ENCODE data around the gene KLRC4.
"Not testable (repeated sequence)": the region's sequence is repeated elsewhere in the genome, so short reads cannot be mapped to it uniquely, and the experiment has no call there.

Gene KLRC4

DNA sequence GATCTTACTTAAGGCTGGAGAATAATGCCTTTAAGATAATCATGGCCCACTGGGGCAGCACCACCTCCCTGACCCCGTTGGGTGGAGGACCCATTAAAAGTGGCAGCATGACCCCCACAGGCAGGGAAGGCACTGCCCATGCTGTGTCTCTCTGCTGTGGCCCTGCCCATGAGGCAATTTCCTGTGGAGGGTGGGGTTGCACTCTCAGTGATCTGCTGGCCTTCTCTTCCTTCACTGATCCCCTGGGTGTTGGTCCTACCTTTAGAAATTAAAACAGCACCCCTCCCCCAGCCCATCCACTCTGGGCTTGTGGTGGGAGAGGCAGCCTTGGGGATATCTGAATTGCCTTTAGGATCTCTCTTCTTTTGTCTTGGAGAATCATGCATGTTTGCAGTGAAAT, 37.0 kb downstream of the KLRC4 start:
- TF ChIP-seq ZFX (IDR thresholded peaks at IDR 0.05) = no peak
- TF ChIP-seq, protein P1, sequence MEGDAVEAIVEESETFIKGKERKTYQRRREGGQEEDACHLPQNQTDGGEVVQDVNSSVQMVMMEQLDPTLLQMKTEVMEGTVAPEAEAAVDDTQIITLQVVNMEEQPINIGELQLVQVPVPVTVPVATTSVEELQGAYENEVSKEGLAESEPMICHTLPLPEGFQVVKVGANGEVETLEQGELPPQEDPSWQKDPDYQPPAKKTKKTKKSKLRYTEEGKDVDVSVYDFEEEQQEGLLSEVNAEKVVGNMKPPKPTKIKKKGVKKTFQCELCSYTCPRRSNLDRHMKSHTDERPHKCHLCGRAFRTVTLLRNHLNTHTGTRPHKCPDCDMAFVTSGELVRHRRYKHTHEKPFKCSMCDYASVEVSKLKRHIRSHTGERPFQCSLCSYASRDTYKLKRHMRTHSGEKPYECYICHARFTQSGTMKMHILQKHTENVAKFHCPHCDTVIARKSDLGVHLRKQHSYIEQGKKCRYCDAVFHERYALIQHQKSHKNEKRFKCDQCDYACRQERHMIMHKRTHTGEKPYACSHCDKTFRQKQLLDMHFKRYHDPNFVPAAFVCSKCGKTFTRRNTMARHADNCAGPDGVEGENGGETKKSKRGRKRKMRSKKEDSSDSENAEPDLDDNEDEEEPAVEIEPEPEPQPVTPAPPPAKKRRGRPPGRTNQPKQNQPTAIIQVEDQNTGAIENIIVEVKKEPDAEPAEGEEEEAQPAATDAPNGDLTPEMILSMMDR (conservative IDR thresholded peaks at IDR 0.05) = no peak
- peak overlapping the region; percentile 65 for H3K27ac ChIP-seq

DNA sequence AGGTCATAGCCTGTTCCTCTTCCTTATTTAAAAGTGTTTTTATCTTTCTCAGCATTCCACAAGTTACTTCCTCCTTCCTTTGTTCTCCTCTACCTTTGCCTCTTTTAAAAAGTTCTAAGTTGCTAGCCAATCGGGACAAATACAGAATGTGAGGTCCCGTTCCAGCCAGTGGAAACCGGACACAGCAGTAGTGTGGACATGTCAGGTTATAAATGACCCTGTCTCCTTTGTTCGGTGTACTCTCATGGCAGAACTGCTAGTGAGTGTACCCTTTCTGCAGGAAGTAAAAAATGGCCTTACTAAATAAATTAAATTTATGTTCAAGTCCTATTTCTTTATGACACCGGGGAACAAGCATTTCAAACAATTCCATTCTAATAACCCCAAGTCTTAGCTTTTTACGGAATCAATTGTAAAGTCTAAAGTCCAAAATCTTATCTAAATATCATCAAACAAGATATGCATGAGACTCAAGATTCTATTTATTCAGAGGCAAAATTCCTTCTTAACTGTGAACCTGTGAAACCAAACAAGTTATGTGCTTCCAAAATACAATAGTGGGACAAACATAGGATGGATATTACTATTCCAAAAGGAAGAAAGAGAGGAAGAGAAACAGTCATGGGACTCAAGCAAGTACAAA, 37.5 kb downstream of the KLRC4 start:
- H3K27ac ChIP-seq = peak overlapping the region; percentile 65

DNA sequence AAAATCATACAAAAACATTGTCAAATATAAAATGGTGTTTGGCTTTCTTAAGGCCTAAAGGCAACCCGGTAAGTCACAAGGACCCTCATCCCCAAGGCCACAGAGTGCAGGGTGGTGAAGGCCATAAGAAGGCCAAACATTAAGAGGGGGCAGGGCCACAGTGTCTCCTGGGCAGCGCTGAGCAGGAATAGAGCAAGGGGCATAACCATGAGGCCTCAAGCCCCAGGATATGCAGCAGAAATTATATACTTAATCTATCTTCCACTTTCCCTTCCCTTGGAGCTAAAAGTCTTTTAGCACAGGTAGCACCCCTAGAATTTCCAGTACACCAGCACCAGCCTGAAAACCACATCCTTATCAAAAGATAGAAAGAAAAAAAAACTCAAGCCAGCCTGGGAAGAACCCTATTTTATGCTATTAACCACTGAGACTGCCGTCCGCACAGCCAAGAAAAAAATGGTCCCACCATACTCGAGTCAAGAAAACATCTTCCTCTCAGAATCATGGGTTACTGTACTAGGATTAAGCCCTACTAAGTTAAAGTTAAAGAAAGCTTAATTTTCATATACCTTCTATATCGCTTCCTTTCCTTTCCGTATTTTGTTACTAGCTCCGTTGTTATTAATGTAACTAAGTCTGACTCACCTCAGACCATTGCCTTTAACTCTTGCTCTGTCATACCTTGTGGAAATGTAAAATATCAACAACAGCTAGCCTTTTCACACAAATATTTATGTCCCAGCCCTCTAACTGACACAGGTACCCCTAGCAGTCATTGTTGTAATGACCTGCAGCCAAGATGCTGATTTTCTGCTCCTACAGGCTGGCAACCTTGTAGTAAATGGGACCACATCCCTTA, 39.8 kb downstream of the KLRC4 start:
- TF ChIP-seq, protein P1 (conservative IDR thresholded peaks at IDR 0.05) = no peak
- TF ChIP-seq ZFX (IDR thresholded peaks at IDR 0.05) = no peak
- H3K27ac ChIP-seq = no peak overlapping the region

DNA sequence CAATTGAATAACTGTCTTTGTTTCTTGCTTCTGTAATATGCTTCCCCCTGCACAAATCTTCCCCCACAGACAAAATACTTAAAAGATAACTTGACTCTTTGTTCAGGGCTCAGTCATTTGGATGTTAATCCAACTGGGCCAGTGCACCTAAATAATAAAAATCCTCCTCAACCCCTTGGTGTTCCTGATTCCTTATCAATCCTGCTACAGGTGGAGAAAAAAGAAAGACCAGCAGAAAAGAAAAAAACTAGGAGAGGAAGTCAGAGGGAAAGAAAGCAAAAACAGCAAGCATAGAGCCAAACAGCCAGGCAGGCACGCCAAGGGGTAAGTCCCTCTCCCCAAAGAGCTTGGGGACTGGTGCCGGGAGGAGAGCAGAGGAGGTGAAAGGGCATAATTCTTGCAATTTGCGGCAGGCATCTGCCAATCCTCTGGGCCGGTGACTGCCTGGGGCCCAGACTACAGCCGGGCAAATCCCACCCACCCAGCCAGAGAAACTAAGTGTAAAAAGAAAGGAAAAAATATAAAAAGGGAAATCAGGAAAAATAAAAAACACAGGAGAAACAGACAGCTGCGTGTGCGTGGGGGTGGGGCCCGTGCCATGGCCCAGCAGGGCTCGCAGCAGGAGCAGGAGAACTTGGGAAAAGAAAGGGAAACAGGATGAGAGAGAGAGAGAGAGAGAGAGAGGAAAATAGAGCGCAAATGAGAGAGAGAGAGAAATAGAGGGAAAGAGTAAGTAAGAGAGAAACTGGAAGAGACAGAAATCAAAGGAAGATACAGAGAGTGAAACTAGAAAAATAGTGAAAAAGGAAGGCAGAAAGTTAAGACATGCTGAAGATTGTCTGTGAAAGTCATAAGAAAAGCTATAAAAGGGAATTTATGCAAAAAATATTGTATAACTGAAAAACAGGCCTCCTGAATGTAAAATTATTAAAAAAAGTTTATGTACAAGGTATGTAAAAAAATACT, 41.1 kb downstream of the KLRC4 start:
- no peak overlapping the region for H3K27ac ChIP-seq
- no peak for TF ChIP-seq ZFX (IDR thresholded peaks at IDR 0.05)
- TF ChIP-seq, protein P1 (conservative IDR thresholded peaks at IDR 0.05) = no peak

DNA sequence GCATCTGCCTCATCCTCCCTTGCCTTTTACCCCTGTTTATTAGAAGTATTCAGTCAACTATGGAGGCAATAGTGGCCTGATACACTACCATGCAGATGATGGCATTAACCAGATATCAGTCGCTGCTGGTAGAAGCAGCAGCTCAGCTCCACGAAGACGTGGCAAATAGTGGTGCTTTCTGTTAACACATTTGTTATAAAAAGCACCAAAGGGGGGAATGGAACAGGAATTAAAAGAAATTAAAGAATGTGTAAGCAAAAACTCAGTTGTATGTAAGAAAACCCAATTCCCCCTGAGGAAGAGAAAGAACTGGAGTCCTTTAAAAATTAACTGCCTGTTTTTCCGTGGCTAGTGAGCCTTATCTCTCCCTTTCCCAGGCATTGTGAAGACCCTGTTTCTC, 41.8 kb downstream of the KLRC4 start:
- H3K27ac ChIP-seq = not testable (repeated sequence)

DNA sequence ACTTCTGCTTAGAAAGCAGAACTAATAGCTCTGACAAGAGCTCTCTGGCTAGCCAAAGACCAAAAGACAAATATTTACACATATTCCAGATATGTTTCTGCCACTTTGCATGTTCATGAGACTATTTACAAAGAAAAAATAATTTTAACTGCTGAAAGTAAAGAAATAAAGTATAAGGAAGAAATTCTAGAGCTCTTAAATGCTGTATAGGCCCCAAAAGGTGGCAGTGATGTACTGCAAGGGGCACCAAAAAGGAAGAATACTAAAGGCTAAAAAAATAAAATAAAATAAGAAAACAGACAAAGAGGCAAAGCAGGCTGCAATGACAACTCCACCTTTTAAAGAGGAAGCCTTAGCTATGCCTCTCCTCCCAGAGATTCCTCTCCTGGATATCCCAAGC, 42.7 kb downstream of the KLRC4 start:
- no peak for TF ChIP-seq ZFX (IDR thresholded peaks at IDR 0.05)
- TF ChIP-seq, protein P1 (conservative IDR thresholded peaks at IDR 0.05) = peak; percentile 40
- H3K27ac ChIP-seq = no peak overlapping the region

DNA sequence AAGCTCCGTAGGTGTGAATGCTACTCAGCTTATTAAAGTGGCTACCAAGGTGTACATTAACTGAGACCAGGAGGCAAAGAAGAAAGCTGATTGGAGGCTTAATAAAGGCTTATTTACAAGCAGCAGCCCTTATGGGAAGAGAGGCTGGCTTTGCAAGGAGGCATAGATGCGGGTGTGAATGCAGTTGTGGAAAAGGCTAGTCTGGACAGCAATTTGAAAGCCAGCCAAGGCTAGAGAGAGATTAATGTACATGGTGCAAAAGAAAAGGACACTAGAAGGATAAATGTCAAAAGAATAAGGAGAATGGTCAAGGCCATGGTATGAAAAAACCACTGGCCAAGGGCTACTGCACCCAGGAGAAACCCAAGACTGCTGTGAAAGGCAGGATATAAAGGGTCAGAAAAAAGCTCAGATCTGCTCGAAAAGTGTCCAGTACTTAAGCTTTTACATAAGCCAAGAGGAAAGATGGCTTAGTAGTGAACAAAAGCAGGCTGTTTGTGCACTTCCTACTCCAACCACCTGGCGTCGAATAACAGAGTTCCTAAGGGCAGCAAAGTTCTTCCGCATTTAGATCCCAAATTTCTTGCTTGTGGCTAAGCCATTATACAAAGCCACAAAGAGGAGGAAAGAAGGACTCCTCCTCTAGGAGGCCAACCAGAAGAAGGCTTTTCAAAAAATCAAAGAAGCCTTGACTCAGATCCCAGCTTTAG, 43.7 kb downstream of the KLRC4 start:
- peak overlapping the region; percentile 84; the same call in 1 of the 2 replicates for H3K27ac ChIP-seq
- TF ChIP-seq, protein P1 (conservative IDR thresholded peaks at IDR 0.05) = peak; percentile 21
- TF ChIP-seq ZFX (IDR thresholded peaks at IDR 0.05) = no peak
